ENCODE measurements around the gene AXDND1.

AXDND1 gene

GRCh38 chr1:179547021-179547535, 181.3 kb downstream of the AXDND1 start:
- TF ChIP-seq NFIC (IDR thresholded peaks at IDR 0.05) (no peak), TEAD4 (IDR thresholded peaks at IDR 0.05) (no peak), CREB1 (IDR thresholded peaks at IDR 0.05; ENCODE audit: low read depth) (no peak), MAX (IDR thresholded peaks at IDR 0.05) (no peak), EGR1 (IDR thresholded peaks at IDR 0.05) (no peak), TCF12 (IDR thresholded peaks at IDR 0.05; ENCODE audit: low read depth) (no peak), REST (IDR thresholded peaks at IDR 0.05; ENCODE audit: low read depth) (no peak), EP300 (IDR thresholded peaks at IDR 0.05; ENCODE audit: borderline replicate concordance) (no peak), TAF1 (IDR thresholded peaks at IDR 0.05; ENCODE audit: low read depth) (no peak), ZBTB7A (IDR thresholded peaks at IDR 0.05; ENCODE audit: low read depth) (no peak), CEBPB (IDR thresholded peaks at IDR 0.05) (no peak), FOXM1 (IDR thresholded peaks at IDR 0.05; ENCODE audit: borderline replicate concordance, low read depth) (no peak), YY1 (IDR thresholded peaks at IDR 0.05; ENCODE audit: low read depth) (no peak), USF1 (IDR thresholded peaks at IDR 0.05) (no peak), RAD21 (IDR thresholded peaks at IDR 0.05; ENCODE audit: low read depth) (no peak)

- TF ChIP-seq FOXM1 (IDR thresholded peaks at IDR 0.05; ENCODE audit: borderline replicate concordance, low read depth), result no peak
- no peak for TF ChIP-seq ZBTB7A (IDR thresholded peaks at IDR 0.05; ENCODE audit: low read depth)
- no peak for TF ChIP-seq RAD21 (IDR thresholded peaks at IDR 0.05; ENCODE audit: low read depth)
- no peak for TF ChIP-seq MAX (IDR thresholded peaks at IDR 0.05)
- no peak for TF ChIP-seq EGR1 (IDR thresholded peaks at IDR 0.05)
- no peak for TF ChIP-seq TAF1 (IDR thresholded peaks at IDR 0.05; ENCODE audit: low read depth)
- no peak for TF ChIP-seq REST (IDR thresholded peaks at IDR 0.05; ENCODE audit: low read depth)
- no peak for TF ChIP-seq TCF12 (IDR thresholded peaks at IDR 0.05; ENCODE audit: low read depth)
- TF ChIP-seq YY1 (IDR thresholded peaks at IDR 0.05; ENCODE audit: low read depth), result no peak
- TF ChIP-seq CEBPB (IDR thresholded peaks at IDR 0.05), result no peak
- no peak for TF ChIP-seq CREB1 (IDR thresholded peaks at IDR 0.05; ENCODE audit: low read depth)
These were observed 183.0 kb downstream of the AXDND1 start for GRCh38 chr1:179548666-179549367.

GRCh38 chr1:179549368-179549700, 183.6 kb downstream of the AXDND1 start:
- TF ChIP-seq YY1 (IDR thresholded peaks at IDR 0.05; ENCODE audit: low read depth), result no peak
- TF ChIP-seq EP300 (IDR thresholded peaks at IDR 0.05; ENCODE audit: borderline replicate concordance), result no peak
- TF ChIP-seq FOXM1 (IDR thresholded peaks at IDR 0.05; ENCODE audit: borderline replicate concordance, low read depth), result no peak
- no peak for TF ChIP-seq RAD21 (IDR thresholded peaks at IDR 0.05; ENCODE audit: low read depth)

GRCh38 chr1:179550746-179551682, 185.2 kb downstream of the AXDND1 start:
- TF ChIP-seq MAX (IDR thresholded peaks at IDR 0.05), result no peak
- no peak for TF ChIP-seq USF1 (IDR thresholded peaks at IDR 0.05)
- TF ChIP-seq YY1 (IDR thresholded peaks at IDR 0.05; ENCODE audit: low read depth), result no peak
- TF ChIP-seq TAF1 (IDR thresholded peaks at IDR 0.05; ENCODE audit: low read depth), result no peak
- no peak for TF ChIP-seq FOXM1 (IDR thresholded peaks at IDR 0.05; ENCODE audit: borderline replicate concordance, low read depth)
- no peak for TF ChIP-seq ZBTB7A (IDR thresholded peaks at IDR 0.05; ENCODE audit: low read depth)
- TF ChIP-seq CREB1 (IDR thresholded peaks at IDR 0.05; ENCODE audit: low read depth), result no peak
- TF ChIP-seq EGR1 (IDR thresholded peaks at IDR 0.05), result no peak
- no peak for TF ChIP-seq TEAD4 (IDR thresholded peaks at IDR 0.05)
- no peak for TF ChIP-seq REST (IDR thresholded peaks at IDR 0.05; ENCODE audit: low read depth)
- TF ChIP-seq NFIC (IDR thresholded peaks at IDR 0.05), result no peak

All from Ishikawa (cell line).